Activated CD4-positive, alpha-beta memory T cell treated with anti-CD3 and anti-CD28 coated beads, Interleukin-2, amount 10 ng/mL, durations not matched to agents 7 days and 5 days (primary cell): ENCODE results near the gene PAGR1. TPM values are rescaled to one million over a fixed set of nuclear protein-coding genes. Genes with fewer than 3 reads are reported as not detected.
A peak's percentile ranks its signal among the peaks of the same experiment; 100 is the strongest.
"Not testable (repeated sequence)": the region's sequence is repeated elsewhere in the genome, so short reads cannot be mapped to it uniquely, and the experiment has no call there.

Experiments used
- CTCF ChIA-PET: fragments of 350-600 bp; sonication (Branson Sonifier 250); formaldehyde crosslinking; loops from one replicate; lab custom pipeline; 2021; ENCODE audit warnings: antibody characterized with exemption, inconsistent platforms; lab: Charles Lee
- POLR2A ChIA-PET: fragments of 350-600 bp; sonication (Branson Sonifier 250); formaldehyde crosslinking; loops from one replicate; lab custom pipeline; 2021; ENCODE audit warnings: antibody characterized with exemption; lab: Charles Lee
- DNase-seq: peaks from one replicate; pipeline ENCODE4 v3.0.0-alpha.2; 2020
- H3K27ac Mint-ChIP-seq: one replicate; pipeline ENCODE4 v1.8.0; 2021; ENCODE audit warnings: mild to moderate bottlenecking, mixed read lengths
- H3K27me3 Mint-ChIP-seq: one replicate; pipeline ENCODE4 v1.8.0; 2021; ENCODE audit warnings: mixed read lengths
- H3K36me3 Mint-ChIP-seq: one replicate; pipeline ENCODE4 v1.8.0; 2021; ENCODE audit warnings: low read depth, mixed read lengths
- H3K4me1 Mint-ChIP-seq: one replicate; pipeline ENCODE4 v1.8.0; 2021; ENCODE audit warnings: mixed read lengths
- H3K4me3 Mint-ChIP-seq: one replicate; pipeline ENCODE4 v1.8.0; 2021; ENCODE audit warnings: mild to moderate bottlenecking, mixed read lengths
- H3K9me3 Mint-ChIP-seq: one replicate; pipeline ENCODE4 v1.8.0; 2021; ENCODE audit warnings: mixed read lengths
- total RNA-seq, 2 experiments: library from RNA; stranded (reverse); gene quantifications; one replicate each; pipeline ENCODE4 v1.2.3, GENCODE V29; 2021

Gene PAGR1
- total RNA-seq, 2 experiments from 2014 or later = 26.6 to 28.4 TPM

DNA sequence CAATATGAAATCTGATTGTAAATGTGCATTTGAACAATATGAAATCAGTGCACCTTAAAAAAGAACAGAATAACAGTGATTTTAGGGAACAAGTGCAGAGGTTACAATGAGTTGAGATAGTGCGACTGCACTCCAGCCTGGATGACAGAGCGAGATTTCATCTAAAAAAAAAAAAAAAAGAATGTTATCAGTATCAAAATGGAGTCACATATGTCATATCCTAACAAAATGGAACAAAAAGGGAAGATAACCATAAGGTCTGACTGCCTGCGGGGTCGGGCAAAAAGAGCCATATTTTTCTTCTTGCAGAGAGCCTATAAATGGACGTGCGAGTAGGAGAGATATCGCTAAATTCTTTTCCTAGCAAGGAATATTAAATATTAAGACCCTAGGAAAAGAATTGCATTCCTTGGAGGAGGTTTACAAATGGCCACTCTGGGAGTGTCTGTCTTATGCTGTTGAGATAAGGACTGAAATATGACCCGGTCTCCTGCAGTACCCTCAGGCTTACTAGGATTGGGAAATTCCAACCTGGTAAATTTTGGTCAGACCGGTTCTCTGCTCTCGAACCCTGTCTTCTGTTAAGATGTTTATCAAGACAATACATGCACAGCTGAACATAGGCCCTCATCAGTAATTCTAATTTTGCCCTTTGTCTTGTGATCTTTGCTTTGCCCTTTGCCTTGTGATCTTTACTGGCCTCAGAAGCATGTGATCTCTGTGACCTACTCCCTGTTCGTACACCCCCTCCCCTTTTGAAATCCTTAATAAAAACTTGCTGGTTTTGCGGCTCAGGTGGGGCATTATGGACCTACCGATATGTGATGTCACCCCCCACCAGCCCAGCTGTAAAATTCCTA, 32.6 kb upstream of the PAGR1 start:
- H3K27ac Mint-ChIP-seq, H3K4me3 Mint-ChIP-seq, DNase-seq, H3K36me3 Mint-ChIP-seq, H3K9me3 Mint-ChIP-seq: not testable (repeated sequence)
- Mint-ChIP-seq H3K27me3 (peaks cover 25% of the 10 kb centered on the region), H3K4me1 (peaks cover 25% of the 10 kb centered on the region)
- POLR2A ChIA-PET = interaction anchor here (3.3 to 13.0 kb wide), 2 partner anchors 21 to 38 kb away, joined by 19 to 260 read pairs; partner anchors contain the start of genes C16orf54 and MAZ
- CTCF ChIA-PET = interaction anchor here (0.6 to 4.6 kb wide), 5 partner anchors 10 to 111 kb away, joined by 4 to 57 read pairs (median 9); no protein-coding TSS in a partner anchor

DNA sequence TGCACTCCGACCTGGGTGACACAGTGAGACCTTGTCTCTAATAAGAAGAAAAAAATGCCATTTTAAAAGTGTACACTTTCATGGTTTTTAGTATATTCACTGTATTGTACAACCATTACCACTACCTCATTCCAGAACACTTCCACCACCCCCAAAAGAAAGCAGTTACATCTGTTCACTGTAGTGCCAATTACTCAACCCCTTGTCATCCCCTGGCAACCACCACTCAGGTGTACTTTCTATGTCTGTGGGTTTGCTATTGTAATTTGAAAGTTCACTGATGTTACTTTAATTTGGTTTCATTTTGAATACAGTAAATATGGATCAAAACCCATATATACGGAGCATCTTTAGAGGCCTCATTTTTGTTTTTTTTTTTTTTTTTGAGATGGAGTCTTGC, 31.8 kb upstream of the PAGR1 start:
- no peak overlapping the region for H3K27ac Mint-ChIP-seq
- ChIA-PET POLR2A (interaction anchor here (1.2 to 13.0 kb wide), 7 partner anchors 20 to 83 kb away, joined by 3 to 260 read pairs (median 7); partner anchors contain the start of genes C16orf54 and MAZ), CTCF (interaction anchor here (0.5 to 4.6 kb wide), 29 partner anchors 10 to 691 kb away, joined by 3 to 57 read pairs (median 7); partner anchors contain the start of genes PAGR1, TAOK2 and TBX6)
- peaks cover 3% of the 10 kb centered on the region for H3K36me3 Mint-ChIP-seq
- no peak overlapping the region for H3K4me3 Mint-ChIP-seq
- H3K9me3 Mint-ChIP-seq = no peaks in the 10 kb centered on the region
- H3K27me3 Mint-ChIP-seq = peaks cover 17% of the 10 kb centered on the region
- DNase-seq = no peak
- peaks cover 28% of the 10 kb centered on the region for H3K4me1 Mint-ChIP-seq

DNA sequence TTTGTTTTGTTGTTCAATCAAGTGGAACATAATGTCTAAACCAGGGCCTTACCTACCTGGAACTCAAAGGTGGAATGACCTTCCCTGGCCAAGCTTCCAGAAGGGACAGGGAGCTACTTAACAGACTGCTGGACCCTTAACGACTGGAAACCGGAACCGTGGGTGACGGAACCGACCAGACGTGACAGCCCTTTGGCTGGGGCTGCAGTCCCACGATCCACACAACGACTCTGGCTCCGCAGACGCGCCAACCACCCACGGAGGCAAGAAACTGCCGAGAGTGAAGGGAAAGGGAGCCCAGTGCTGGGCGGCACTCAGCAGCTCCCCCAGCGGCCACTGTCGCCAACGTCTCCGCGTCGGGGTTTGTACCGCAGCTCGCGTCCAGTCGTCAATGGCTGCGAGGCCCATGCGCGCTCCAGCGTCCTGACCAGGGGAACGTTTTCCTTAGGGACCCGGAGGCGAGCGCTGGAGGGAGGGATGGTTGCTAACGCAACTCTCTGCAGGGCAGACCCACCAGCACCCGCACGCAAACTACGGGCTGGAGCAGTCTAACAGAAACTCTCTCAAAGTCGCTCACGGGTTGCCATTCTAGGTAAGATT, 31.0 kb upstream of the PAGR1 start:
- POLR2A ChIA-PET = interaction anchor here (0.7 to 13.0 kb wide), 12 partner anchors 19 to 119 kb away, joined by 3 to 260 read pairs (median 5); partner anchors contain the start of genes C16orf54 and MAZ
- H3K4me3 Mint-ChIP-seq = peak overlapping the region; percentile 29
- H3K27me3 Mint-ChIP-seq = peaks cover 14% of the 10 kb centered on the region
- H3K9me3 Mint-ChIP-seq = no peaks in the 10 kb centered on the region
- H3K27ac Mint-ChIP-seq = no peak overlapping the region
- peak; percentile 81 for DNase-seq
- H3K36me3 Mint-ChIP-seq = peaks cover 3% of the 10 kb centered on the region
- peaks cover 32% of the 10 kb centered on the region for H3K4me1 Mint-ChIP-seq
- CTCF ChIA-PET = interaction anchor here (0.5 to 4.6 kb wide), 37 partner anchors 8 to 913 kb away, joined by 3 to 57 read pairs (median 6); partner anchors contain the start of genes HIRIP3, MVP, PAGR1 and TAOK2

DNA sequence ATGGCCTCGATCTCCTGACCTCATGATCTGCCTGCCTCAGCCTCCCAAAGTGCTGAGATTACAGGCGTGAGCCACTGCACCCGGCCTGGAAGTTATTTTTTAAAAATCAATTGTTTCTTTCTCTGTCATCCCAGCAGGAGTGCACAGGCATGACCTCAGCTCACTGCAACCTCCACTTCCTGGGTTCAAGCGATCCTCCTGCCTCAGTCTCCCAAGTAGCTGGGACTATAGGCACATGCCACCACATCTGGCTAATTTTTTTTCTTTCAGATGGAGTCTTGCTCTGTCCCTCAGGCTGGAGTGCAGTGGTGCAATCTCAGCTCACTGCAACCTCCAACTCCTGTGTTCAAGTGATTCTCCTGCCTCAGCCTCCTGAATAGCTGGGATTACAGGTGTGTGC, 28.8 kb upstream of the PAGR1 start:
- POLR2A ChIA-PET = interaction anchor here (0.9 to 13.0 kb wide), 3 partner anchors 17 to 87 kb away, joined by 3 to 260 read pairs (median 3); partner anchors contain the start of genes C16orf54 and MAZ
- H3K27me3 Mint-ChIP-seq, H3K4me3 Mint-ChIP-seq, DNase-seq, H3K27ac Mint-ChIP-seq, H3K9me3 Mint-ChIP-seq: not testable (repeated sequence)
- H3K36me3 Mint-ChIP-seq = peaks cover 18% of the 10 kb centered on the region
- CTCF ChIA-PET = interaction anchor here (1.2 to 4.6 kb wide), 2 partner anchors 38 to 85 kb away, joined by 3 to 57 read pairs; no protein-coding TSS in a partner anchor
- peaks cover 42% of the 10 kb centered on the region for H3K4me1 Mint-ChIP-seq

DNA sequence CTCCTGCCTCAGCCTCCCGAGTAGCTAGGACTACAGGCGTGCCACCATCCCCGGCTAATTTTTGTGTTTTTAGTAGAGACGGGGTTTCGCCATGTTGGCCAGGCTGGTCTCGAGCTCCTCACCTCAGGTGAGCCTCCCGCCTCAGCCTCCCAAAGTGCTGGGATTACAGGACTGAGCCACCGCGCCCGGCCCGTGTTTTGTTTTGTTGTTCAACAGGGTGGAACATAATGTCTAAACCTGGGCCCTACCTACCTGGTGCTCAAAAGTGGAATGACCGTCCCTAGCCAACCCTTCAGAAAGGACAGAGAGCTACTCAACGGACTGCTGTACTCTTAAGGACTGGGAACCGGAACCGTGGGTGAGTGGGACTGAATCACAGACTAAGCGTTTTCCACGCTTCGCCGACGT, 26.2 kb upstream of the PAGR1 start:
- ChIA-PET CTCF (interaction anchor here (0.8 to 4.8 kb wide), 28 partner anchors 9 to 265 kb away, joined by 3 to 68 read pairs (median 5); partner anchors contain the start of genes C16orf54, MAZ, MVP and PAGR1), POLR2A (interaction anchor here (0.8 to 13.0 kb wide), 32 partner anchors 14 to 395 kb away, joined by 3 to 260 read pairs (median 6); partner anchors contain the start of genes C16orf54, CORO1A, KCTD13 and MAZ)
- no peaks in the 10 kb centered on the region for H3K9me3 Mint-ChIP-seq
- H3K36me3 Mint-ChIP-seq = peaks cover 35% of the 10 kb centered on the region
- peaks cover 51% of the 10 kb centered on the region for H3K4me1 Mint-ChIP-seq
- no peak for DNase-seq
- peak overlapping the region; percentile 100 for H3K4me3 Mint-ChIP-seq
- peak overlapping the region; percentile 95 for H3K27ac Mint-ChIP-seq
- no peaks in the 10 kb centered on the region for H3K27me3 Mint-ChIP-seq

DNA sequence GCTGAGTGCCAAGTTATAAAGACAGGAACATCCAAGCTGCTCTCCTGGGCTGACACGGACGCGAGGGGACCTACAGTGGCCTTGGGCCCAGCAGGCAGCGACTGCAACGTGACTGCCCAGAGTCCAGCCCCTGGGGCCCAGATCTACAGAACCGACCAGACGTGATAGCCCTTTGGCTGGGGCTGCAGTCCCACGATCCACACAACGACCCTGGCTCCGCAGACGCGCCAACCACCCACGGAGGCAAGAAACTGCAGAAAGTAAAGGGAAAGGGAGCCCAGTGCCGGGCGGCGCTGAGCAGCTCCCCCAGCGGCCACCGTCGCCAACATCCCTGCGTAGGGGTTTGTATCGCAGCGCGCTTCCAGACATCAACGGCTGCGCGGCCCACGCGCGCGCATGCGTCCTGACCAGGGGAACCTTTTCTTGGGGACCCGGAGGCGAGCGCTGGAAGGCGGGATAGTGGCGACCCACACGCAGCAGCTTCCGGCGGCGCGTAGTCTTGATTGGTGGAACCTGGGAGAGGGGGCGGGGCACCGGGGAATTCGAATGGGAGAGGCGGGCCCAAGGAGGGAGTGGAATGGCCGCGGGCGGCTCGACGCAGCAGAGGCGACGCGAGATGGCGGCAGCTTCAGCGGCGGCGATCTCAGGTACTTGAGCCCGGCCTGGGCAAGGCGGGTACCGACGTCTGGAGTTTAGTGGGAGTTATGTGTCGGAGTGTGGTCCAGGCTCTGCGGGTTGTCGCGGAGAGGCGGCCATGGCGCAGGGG, 25.6 kb upstream of the PAGR1 start, which contains the start of gene KIF22:
KIF22 (plus strand) TSS at position 569 of the 766 bp plus-strand sequence; CDS start at position 578, 9 bp downstream.
- no peaks in the 10 kb centered on the region for H3K9me3 Mint-ChIP-seq
- no peaks in the 10 kb centered on the region for H3K27me3 Mint-ChIP-seq
- POLR2A ChIA-PET = interaction anchor here (0.8 to 13.0 kb wide), 33 partner anchors 14 to 395 kb away, joined by 3 to 260 read pairs (median 6); partner anchors contain the start of genes C16orf54, CORO1A, KCTD13 and MAZ
- peak; percentile 100 for DNase-seq
- H3K27ac Mint-ChIP-seq = peak within 1 kb of the TSS; percentile 95
- peaks cover 48% of the 10 kb centered on the region for H3K4me1 Mint-ChIP-seq
- peaks cover 40% of the 10 kb centered on the region for H3K36me3 Mint-ChIP-seq
- peak within 1 kb of the TSS; percentile 100 for H3K4me3 Mint-ChIP-seq
- CTCF ChIA-PET = interaction anchor here (0.6 to 4.8 kb wide), 29 partner anchors 8 to 265 kb away, joined by 3 to 68 read pairs (median 5); partner anchors contain the start of genes C16orf54, KCTD13, MAZ and MVP

DNA sequence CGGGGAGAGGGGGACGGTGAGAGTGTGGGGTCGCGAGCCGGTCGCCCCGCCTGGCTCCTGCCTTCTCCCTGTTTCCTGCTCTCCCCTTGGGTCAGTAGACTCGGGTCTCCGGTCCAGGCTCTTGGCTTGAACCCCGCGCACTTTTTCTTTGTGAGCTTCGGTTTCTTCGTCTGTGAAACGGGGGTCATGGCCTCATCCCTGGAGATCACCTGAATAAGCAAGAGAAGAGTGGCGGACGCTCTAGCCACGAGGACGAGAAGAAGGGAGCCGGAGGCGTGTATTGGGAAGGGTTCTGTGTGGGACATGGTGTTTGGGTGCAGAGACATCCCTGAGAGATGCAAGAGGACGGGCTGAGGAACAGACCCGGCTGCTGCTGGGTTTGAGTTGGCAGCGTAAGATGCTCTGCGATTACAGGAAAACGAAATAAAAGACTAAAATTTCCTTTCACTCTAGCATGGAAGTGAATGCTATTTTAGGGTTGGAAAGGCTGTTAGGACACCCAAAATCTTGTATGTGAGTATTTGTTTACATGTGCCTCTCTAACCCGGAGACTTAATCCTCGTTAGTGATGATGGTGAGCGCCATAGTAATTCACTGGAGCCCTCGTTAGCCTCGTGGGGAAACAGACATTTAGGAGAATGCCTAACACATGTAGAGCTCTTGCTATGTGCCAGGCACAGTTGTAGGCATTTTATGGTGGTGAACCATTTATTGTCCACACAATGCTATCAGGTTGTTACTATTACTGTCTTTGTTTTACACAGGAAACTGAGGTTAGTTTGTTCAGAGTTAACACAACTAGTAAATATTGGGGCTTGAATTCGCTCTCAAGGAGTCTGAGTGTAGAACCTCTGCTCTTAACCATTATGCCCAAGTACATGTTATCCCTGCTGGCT, 24.8 kb upstream of the PAGR1 start:
- CTCF ChIA-PET = interaction anchor here (0.6 to 4.8 kb wide), 23 partner anchors 7 to 240 kb away, joined by 3 to 68 read pairs (median 5); partner anchors contain the start of genes C16orf54, KCTD13, MAZ and MVP
- POLR2A ChIA-PET = interaction anchor here (0.6 to 13.0 kb wide), 29 partner anchors 13 to 891 kb away, joined by 3 to 260 read pairs (median 7); partner anchors contain the start of genes C16orf54, CORO1A, HIRIP3 and KCTD13
- Mint-ChIP-seq H3K27ac (peak overlapping the region; percentile 95), H3K36me3 (peaks cover 48% of the 10 kb centered on the region), H3K4me1 (peaks cover 46% of the 10 kb centered on the region), H3K27me3 (no peaks in the 10 kb centered on the region), H3K4me3 (peak overlapping the region; percentile 100), H3K9me3 (no peaks in the 10 kb centered on the region)
- no peak for DNase-seq

DNA sequence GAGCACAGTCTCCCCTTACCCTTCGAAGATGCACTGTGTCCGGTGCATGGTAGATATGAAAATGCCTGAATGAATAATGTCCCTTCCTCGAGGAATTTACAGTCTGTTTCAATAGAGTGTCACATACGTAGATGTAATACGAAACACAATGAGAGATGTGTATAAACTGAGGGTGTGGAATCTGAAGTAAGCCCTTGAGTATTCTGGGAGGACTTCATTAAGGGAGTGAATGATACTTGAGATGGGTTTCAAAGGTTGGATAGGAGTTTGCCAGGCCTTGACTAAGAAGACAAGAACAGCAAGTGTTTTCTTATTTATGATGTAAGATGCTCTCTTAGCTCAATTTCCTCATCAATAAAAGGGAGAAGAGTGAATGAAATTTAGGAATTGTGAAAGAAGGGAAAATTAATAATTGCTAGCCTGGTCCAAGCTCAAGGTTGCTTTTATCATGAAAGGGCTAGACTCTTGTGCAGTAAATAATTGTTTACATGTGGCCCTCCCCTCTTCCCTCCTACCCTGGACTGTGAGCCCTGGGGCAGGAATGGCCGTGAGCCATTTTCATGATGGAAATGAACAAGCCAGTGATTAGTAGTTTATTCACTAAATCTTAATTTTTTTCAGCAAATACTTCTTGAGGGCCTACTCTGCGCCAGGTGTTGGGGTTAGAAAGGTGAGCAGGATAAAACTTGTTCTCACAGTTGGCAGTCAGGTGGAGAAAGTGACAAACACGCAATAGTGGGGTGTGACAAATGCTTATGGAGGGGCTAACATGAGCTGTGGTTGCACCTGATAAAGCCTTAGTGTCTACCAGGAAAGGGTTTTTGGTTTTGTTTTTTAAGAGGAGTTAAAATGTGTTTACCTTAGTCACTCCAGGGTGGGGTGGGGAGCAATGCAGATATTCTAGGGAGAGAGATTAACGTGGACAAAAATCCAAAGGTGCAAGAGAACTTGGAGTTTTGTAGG, 23.8 kb upstream of the PAGR1 start:
- no peak for DNase-seq
- Mint-ChIP-seq H3K27me3 (no peaks in the 10 kb centered on the region), H3K27ac (peak overlapping the region; percentile 95), H3K4me3 (peak overlapping the region; percentile 100), H3K4me1 (peaks cover 49% of the 10 kb centered on the region), H3K9me3 (no peaks in the 10 kb centered on the region), H3K36me3 (peaks cover 57% of the 10 kb centered on the region)
- CTCF ChIA-PET = interaction anchor here (0.9 to 4.8 kb wide), 7 partner anchors 12 to 101 kb away, joined by 3 to 68 read pairs (median 16); partner anchors contain the start of genes C16orf54, MAZ and PAGR1
- POLR2A ChIA-PET = interaction anchor here (0.6 to 13.0 kb wide), 11 partner anchors 12 to 892 kb away, joined by 3 to 260 read pairs (median 25); partner anchors contain the start of genes C16orf54, HIRIP3, KCTD13 and MAZ

DNA sequence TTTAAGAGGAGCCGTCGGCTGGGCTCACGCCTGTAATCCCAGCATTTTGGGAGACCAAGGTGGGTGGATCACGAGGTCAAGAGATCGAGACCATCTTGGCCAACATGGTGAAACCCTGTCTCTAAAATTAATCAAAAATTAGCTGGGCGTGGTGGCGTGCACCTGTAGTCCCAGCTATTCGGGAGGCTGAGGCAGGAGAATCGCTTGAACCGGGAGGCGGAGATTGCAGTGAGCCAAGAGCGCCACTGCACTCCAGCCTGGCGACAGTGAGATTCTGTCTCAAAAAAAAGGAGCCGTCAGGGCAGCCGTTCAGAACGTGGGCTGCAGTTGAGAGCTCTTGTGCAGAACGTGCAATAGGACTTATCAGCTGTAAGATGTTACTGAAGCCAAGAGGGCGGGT, 22.8 kb upstream of the PAGR1 start:
- not testable (repeated sequence) for DNase-seq, H3K27ac Mint-ChIP-seq, H3K27me3 Mint-ChIP-seq, H3K9me3 Mint-ChIP-seq
- ChIA-PET POLR2A (interaction anchor here (1.6 to 13.0 kb wide), 3 partner anchors 11 to 26 kb away, joined by 4 to 260 read pairs (median 29); partner anchors contain the start of genes MAZ, MVP and PAGR1), CTCF (interaction anchor here (0.6 to 0.9 kb wide), 2 partner anchors 8 to 263 kb away, joined by 3 to 4 read pairs; no protein-coding TSS in a partner anchor)
- peaks cover 46% of the 10 kb centered on the region for H3K4me1 Mint-ChIP-seq
- H3K4me3 Mint-ChIP-seq = peak overlapping the region; percentile 100
- H3K36me3 Mint-ChIP-seq = peaks cover 66% of the 10 kb centered on the region
